SK-N-SH treated with all-trans-retinoic acid at 6 μM for 48 hours (cell line): ENCODE data around the gene CIITA.
A peak's percentile ranks its signal among the peaks of the same experiment; 100 is the strongest.

Experiments used
- ATAC-seq: fragments of 200-7000 bp; cut with Tn5 transposase; 3 replicates; pipeline ENCODE4 v1.9.1; 2020; ENCODE audit warnings: mild to moderate bottlenecking, moderate library complexity
- ARNTL ChIP-seq: fragments of 450-650 bp; formaldehyde crosslinking; IDR thresholded peaks from 2 replicates; pipeline ENCODE4 v1.5.0; 2020; ENCODE audit warnings: low read depth, mild to moderate bottlenecking, moderate library complexity, borderline replicate concordance
- BACH2 ChIP-seq: fragments of 250-450 bp; sonication (Bioruptor Pico); IDR thresholded peaks from 2 replicates; pipeline ENCODE4 v1.9.0; 2021; ENCODE audit warnings: mild to moderate bottlenecking, borderline replicate concordance
- CSDC2 ChIP-seq: fragments of 250-450 bp; sonication (Bioruptor Pico); IDR thresholded peaks from 2 replicates; pipeline ENCODE4 v1.5.0; 2020; ENCODE audit warnings: mild to moderate bottlenecking, moderate library complexity
- ESRRG ChIP-seq: fragments of 250-450 bp; sonication (Bioruptor Pico); IDR thresholded peaks from 2 replicates; pipeline ENCODE4 v1.6.1; 2021; ENCODE audit warnings: mild to moderate bottlenecking
- GLIS3 ChIP-seq: fragments of 250-450 bp; sonication (Bioruptor Pico); IDR thresholded peaks from 2 replicates; pipeline ENCODE4 v1.5.0; 2020; ENCODE audit warnings: mild to moderate bottlenecking, moderate library complexity
- ISL1 ChIP-seq: fragments of 250-450 bp; sonication (Bioruptor Pico); IDR thresholded peaks from 2 replicates; pipeline ENCODE4 v2.1.2; 2022; ENCODE audit warnings: mild to moderate bottlenecking, moderate library complexity
- OSR1 ChIP-seq: fragments of 250-450 bp; sonication (Bioruptor Pico); IDR thresholded peaks from 2 replicates; pipeline ENCODE4 v1.8.0; 2022; ENCODE audit warnings: moderate library complexity, mild to moderate bottlenecking, inconsistent platforms
- PPARA ChIP-seq: fragments of 250-450 bp; sonication (Bioruptor Pico); IDR thresholded peaks from 2 replicates; pipeline ENCODE4 v1.5.0; 2020; ENCODE audit warnings: mild to moderate bottlenecking, borderline replicate concordance
- RARB ChIP-seq: fragments of 250-450 bp; sonication (Bioruptor Pico); IDR thresholded peaks from 2 replicates; pipeline ENCODE4 v1.8.0; 2021; ENCODE audit warnings: mild to moderate bottlenecking, moderate library complexity
- SNAI2 ChIP-seq: fragments of 250-450 bp; sonication (Bioruptor Pico); IDR thresholded peaks from 2 replicates; pipeline ENCODE4 v1.5.0; 2020; ENCODE audit warnings: mild to moderate bottlenecking, moderate library complexity
- TCF4 ChIP-seq: fragments of 250-450 bp; sonication (Bioruptor Pico); IDR thresholded peaks from 2 replicates; pipeline ENCODE4 v1.8.0; 2021; ENCODE audit warnings: mild to moderate bottlenecking, moderate library complexity, borderline replicate concordance
- TOX ChIP-seq: fragments of 250-450 bp; sonication (Bioruptor Pico); IDR thresholded peaks from 2 replicates; pipeline ENCODE4 v1.8.0; 2021; ENCODE audit warnings: mild to moderate bottlenecking, moderate library complexity, borderline replicate concordance
- ZC3H10 ChIP-seq: fragments of 250-450 bp; sonication (Bioruptor Pico); IDR thresholded peaks from 2 replicates; pipeline ENCODE4 v1.5.1; 2021; ENCODE audit warnings: mild to moderate bottlenecking, moderate library complexity
- ZFP3 ChIP-seq: fragments of 250-450 bp; sonication (Bioruptor Pico); IDR thresholded peaks from 2 replicates; pipeline ENCODE4 v1.5.0; 2020; ENCODE audit warnings: mild to moderate bottlenecking, moderate library complexity
- ZFP30 ChIP-seq: fragments of 450-650 bp; formaldehyde crosslinking; IDR thresholded peaks from 2 replicates; pipeline ENCODE4 v1.5.0; 2022; ENCODE audit warnings: mild to moderate bottlenecking, moderate library complexity
- ZNF70 ChIP-seq: fragments of 450-650 bp; formaldehyde crosslinking; IDR thresholded peaks from 2 replicates; pipeline ENCODE4 v1.5.0; 2020; ENCODE audit warnings: mild to moderate bottlenecking, moderate library complexity
- TF ChIP-seq, protein P1 (sequence below): fragments of 250-450 bp; sonication (Bioruptor Pico); IDR thresholded peaks from 2 replicates; pipeline ENCODE4 v1.5.1; 2021; ENCODE audit warnings: mild to moderate bottlenecking, moderate library complexity
- TF ChIP-seq, protein P2 (sequence below): fragments of 250-450 bp; sonication (Bioruptor Pico); IDR thresholded peaks from 2 replicates; pipeline ENCODE4 v1.8.0; 2021; ENCODE audit warnings: low read depth, mild to moderate bottlenecking, moderate library complexity, borderline replicate concordance
- TF ChIP-seq, protein P3 (sequence below): fragments of 250-450 bp; sonication (Bioruptor Pico); IDR thresholded peaks from 2 replicates; pipeline ENCODE4 v1.5.1; 2020; ENCODE audit warnings: low read depth, mild to moderate bottlenecking, moderate library complexity
- TF ChIP-seq, protein P4 (sequence below): fragments of 250-450 bp; sonication (Bioruptor Pico); IDR thresholded peaks from 2 replicates; pipeline ENCODE4 v1.5.0; 2020; ENCODE audit warnings: mild to moderate bottlenecking, moderate library complexity

The CIITA gene

DNA sequence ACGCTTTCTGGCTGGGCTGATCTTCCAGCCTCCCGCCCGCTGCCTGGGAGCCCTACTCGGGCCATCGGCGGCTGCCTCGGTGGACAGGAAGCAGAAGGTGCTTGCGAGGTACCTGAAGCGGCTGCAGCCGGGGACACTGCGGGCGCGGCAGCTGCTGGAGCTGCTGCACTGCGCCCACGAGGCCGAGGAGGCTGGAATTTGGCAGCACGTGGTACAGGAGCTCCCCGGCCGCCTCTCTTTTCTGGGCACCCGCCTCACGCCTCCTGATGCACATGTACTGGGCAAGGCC lies 30.7 kb downstream of the CIITA start:
- no peak for TF ChIP-seq OSR1
- TF ChIP-seq, protein P1, sequence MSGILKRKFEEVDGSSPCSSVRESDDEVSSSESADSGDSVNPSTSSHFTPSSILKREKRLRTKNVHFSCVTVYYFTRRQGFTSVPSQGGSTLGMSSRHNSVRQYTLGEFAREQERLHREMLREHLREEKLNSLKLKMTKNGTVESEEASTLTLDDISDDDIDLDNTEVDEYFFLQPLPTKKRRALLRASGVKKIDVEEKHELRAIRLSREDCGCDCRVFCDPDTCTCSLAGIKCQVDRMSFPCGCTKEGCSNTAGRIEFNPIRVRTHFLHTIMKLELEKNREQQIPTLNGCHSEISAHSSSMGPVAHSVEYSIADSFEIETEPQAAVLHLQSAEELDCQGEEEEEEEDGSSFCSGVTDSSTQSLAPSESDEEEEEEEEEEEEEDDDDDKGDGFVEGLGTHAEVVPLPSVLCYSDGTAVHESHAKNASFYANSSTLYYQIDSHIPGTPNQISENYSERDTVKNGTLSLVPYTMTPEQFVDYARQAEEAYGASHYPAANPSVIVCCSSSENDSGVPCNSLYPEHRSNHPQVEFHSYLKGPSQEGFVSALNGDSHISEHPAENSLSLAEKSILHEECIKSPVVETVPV (CRISPR knock-in tag) = no peak
- ATAC-seq = no peak

DNA sequence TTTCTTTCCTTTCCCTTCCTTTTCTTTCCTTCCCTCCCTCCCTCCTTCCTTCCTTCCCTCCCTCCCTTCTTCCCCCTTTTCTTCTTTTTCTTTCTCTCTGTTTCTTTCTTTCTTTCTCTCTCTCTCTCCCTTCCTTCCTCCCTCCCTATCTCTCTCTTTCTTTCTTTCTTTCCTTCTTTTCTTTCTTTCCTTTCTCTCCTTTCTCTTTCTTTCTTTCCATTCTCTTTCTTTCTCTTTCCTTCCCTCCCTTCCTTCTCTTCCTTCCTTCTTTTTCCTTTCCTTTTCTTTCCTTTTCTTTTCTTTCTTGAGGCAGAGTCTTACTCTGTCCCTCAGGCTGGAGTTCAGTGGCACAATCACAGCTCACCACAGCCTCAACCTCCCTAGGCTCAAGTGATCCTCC lies 34.3 kb downstream of the CIITA start:
- ATAC-seq = no peak
- TF ChIP-seq ZFP3 (CRISPR knock-in tag) (no peak), RARB (CRISPR knock-in tag) (no peak), ZC3H10 (CRISPR knock-in tag) (no peak), ARNTL (no peak), ISL1 (CRISPR knock-in tag) (no peak), ESRRG (no peak), BACH2 (CRISPR knock-in tag) (no peak), OSR1 (no peak), ZNF70 (CRISPR knock-in tag) (no peak)
- TF ChIP-seq, protein P2, sequence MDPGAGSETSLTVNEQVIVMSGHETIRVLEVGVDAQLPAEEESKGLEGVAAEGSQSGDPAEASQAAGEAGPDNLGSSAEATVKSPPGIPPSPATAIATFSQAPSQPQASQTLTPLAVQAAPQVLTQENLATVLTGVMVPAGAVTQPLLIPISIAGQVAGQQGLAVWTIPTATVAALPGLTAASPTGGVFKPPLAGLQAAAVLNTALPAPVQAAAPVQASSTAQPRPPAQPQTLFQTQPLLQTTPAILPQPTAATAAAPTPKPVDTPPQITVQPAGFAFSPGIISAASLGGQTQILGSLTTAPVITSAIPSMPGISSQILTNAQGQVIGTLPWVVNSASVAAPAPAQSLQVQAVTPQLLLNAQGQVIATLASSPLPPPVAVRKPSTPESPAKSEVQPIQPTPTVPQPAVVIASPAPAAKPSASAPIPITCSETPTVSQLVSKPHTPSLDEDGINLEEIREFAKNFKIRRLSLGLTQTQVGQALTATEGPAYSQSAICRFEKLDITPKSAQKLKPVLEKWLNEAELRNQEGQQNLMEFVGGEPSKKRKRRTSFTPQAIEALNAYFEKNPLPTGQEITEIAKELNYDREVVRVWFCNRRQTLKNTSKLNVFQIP (CRISPR knock-in tag) = no peak
- TF ChIP-seq, protein P3, sequence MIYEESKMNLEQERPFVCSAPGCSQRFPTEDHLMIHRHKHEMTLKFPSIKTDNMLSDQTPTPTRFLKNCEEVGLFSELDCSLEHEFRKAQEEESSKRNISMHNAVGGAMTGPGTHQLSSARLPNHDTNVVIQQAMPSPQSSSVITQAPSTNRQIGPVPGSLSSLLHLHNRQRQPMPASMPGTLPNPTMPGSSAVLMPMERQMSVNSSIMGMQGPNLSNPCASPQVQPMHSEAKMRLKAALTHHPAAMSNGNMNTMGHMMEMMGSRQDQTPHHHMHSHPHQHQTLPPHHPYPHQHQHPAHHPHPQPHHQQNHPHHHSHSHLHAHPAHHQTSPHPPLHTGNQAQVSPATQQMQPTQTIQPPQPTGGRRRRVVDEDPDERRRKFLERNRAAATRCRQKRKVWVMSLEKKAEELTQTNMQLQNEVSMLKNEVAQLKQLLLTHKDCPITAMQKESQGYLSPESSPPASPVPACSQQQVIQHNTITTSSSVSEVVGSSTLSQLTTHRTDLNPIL (CRISPR knock-in tag) = no peak
- TF ChIP-seq, protein P4, sequence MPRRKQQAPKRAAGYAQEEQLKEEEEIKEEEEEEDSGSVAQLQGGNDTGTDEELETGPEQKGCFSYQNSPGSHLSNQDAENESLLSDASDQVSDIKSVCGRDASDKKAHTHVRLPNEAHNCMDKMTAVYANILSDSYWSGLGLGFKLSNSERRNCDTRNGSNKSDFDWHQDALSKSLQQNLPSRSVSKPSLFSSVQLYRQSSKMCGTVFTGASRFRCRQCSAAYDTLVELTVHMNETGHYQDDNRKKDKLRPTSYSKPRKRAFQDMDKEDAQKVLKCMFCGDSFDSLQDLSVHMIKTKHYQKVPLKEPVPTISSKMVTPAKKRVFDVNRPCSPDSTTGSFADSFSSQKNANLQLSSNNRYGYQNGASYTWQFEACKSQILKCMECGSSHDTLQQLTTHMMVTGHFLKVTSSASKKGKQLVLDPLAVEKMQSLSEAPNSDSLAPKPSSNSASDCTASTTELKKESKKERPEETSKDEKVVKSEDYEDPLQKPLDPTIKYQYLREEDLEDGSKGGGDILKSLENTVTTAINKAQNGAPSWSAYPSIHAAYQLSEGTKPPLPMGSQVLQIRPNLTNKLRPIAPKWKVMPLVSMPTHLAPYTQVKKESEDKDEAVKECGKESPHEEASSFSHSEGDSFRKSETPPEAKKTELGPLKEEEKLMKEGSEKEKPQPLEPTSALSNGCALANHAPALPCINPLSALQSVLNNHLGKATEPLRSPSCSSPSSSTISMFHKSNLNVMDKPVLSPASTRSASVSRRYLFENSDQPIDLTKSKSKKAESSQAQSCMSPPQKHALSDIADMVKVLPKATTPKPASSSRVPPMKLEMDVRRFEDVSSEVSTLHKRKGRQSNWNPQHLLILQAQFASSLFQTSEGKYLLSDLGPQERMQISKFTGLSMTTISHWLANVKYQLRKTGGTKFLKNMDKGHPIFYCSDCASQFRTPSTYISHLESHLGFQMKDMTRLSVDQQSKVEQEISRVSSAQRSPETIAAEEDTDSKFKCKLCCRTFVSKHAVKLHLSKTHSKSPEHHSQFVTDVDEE (CRISPR knock-in tag) = no peak

DNA sequence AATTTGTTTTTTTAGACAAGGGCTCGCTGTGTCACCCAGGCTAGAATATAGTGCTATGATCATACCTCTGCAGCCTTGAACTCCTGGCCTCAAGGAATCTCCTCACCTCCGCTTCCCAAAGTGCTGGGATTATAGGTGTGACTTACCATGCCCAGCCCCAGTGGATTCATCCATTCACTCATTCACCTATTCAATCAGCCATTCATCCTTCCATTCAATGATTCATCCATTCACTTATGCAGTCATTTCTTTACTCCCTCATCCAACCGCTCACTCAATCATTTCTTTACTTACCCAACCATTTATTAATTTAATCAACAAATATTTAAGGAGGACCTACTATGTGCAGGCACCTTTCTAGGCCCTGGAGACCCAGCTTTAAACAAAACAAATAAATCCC lies 39.5 kb downstream of the CIITA start:
- TF ChIP-seq SNAI2 (CRISPR knock-in tag) (no peak), BACH2 (CRISPR knock-in tag) (no peak)
- ATAC-seq = no peak

DNA sequence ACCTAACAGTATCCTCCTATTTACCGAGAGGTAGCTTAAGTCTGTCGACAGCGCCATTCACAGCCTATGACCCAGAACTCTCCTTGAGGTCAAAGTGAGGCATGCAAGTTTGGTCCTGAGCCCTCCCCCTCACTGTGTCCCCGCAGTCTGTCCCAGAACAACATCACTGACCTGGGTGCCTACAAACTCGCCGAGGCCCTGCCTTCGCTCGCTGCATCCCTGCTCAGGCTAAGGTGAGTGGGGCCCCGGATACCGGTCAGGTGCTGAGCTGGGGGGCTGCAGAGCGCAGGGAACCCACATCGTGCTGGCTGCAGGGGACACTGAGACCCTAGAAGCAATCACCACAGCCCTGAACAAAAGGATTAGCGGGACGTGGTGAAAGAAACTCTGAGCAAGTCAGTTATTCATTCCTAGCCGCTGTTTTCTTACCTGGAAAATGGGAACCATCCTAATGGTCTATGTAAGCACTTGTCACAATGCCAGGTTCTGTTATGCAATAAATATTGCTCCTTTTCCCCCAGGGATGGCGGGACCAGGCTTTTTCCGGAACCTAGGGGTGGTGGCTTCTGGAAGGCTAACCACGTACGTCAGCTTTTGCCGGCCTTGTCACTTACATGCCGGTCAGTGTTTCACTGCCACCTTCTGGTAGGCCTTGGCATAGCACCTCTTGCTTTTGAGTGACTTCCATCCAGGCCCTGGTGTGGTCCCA lies 41.4 kb downstream of the CIITA start:
- no peak for TF ChIP-seq PPARA
- TF ChIP-seq TOX = no peak
- no peak for TF ChIP-seq GLIS3 (CRISPR knock-in tag)
- TF ChIP-seq ESRRG = no peak
- TF ChIP-seq ISL1 (CRISPR knock-in tag) = no peak
- TF ChIP-seq RARB (CRISPR knock-in tag) = no peak
- no peak for TF ChIP-seq BACH2 (CRISPR knock-in tag)
- no peak for TF ChIP-seq CSDC2 (CRISPR knock-in tag)
- TF ChIP-seq, protein P4 (CRISPR knock-in tag) = no peak
- TF ChIP-seq, protein P3 (CRISPR knock-in tag) = no peak
- TF ChIP-seq ZFP30 (CRISPR knock-in tag) = no peak
- TF ChIP-seq, protein P2 (CRISPR knock-in tag) = no peak
- TF ChIP-seq, protein P1 (CRISPR knock-in tag) = no peak
- no peak for TF ChIP-seq TCF4 (CRISPR knock-in tag)
- no peak for TF ChIP-seq ZNF70 (CRISPR knock-in tag)
- TF ChIP-seq ARNTL = no peak
- peak; percentile 97 for ATAC-seq
